Measurements from ENCODE around the gene PRR20A. TPM values are rescaled to one million over a fixed set of nuclear protein-coding genes. Genes with fewer than 3 reads are reported as not detected.

The PRR20A gene
- total RNA-seq, 1 donor from 2014 or later: not detected

- Mint-ChIP-seq H3K36me3 (ENCODE audit: low read depth) (no peaks in the 10 kb centered on the region), H3K9me3 (no peaks in the 10 kb centered on the region), H3K27ac (no peak overlapping the region), H3K4me1 (ENCODE audit: low read depth) (no peaks in the 10 kb centered on the region), H3K27me3 (ENCODE audit: insufficient read depth) (no peaks in the 10 kb centered on the region), H3K4me3 (no peak overlapping the region)
- DNase-seq (ENCODE audit: low spot score): no peak
- intact Hi-C loops (cut with micrococcal nuclease): no loop called here
Measured at GRCh38 chr13:57191667-57192066, 50.9 kb downstream of the PRR20A start.

Other genes with a start within 250 kb of the PRR20A start
- gene PRR20B, start 6.6 kb downstream of the PRR20A start, total RNA-seq: not detected in 2 replicates
- gene PRR20C, start 13.1 kb downstream of the PRR20A start, total RNA-seq: not detected in 2 replicates
- gene PRR20D, start 19.7 kb downstream of the PRR20A start, total RNA-seq: not detected in 2 replicates
- not detected in 2 replicates for gene PRR20E, start 26.3 kb downstream of the PRR20A start, total RNA-seq